Stimulated activated CD4-positive, alpha-beta T cell treated with anti-CD3 and anti-CD28 coated beads, TNF-alpha, amount 100 ng/mL, for 24 hours (primary cell): ENCODE measurements around the gene BRPF3.

Experiments
- DNase-seq, 3 experiments: peaks; one replicate each; pipeline ENCODE4 v3.0.0-alpha.2; 2020; ENCODE audit warnings: low read depth in 3 of 3

The BRPF3 gene

GRCh38 chr6:36229223-36229622 lies 32.7 kb downstream of the BRPF3 start:
- no peak for DNase-seq

- no peak for DNase-seq
Observed at GRCh38 chr6:36230371-36230770, 33.8 kb downstream of the BRPF3 start.

GRCh38 chr6:36232172-36232571 lies 35.6 kb downstream of the BRPF3 start:
- DNase-seq, result no peak

- DNase-seq, result no peak
Observed at GRCh38 chr6:36235309-36235708, 38.8 kb downstream of the BRPF3 start.

GRCh38 chr6:36235862-36236261 lies 39.3 kb downstream of the BRPF3 start:
- DNase-seq, result no peak

- no peak for DNase-seq
Observed at GRCh38 chr6:36239774-36240173, 43.2 kb downstream of the BRPF3 start.

GRCh38 chr6:36241728-36242127 lies 45.2 kb downstream of the BRPF3 start:
- DNase-seq, result peak in 1 of 3 experiments; percentile 4

GRCh38 chr6:36242161-36242560 lies 45.6 kb downstream of the BRPF3 start:
- DNase-seq, result no peak

- DNase-seq, result no peak
Observed at GRCh38 chr6:36242626-36243025, 46.1 kb downstream of the BRPF3 start.

- DNase-seq, result no peak
Observed at GRCh38 chr6:36243562-36244212, 47.1 kb downstream of the BRPF3 start.

GRCh38 chr6:36244641-36245280 lies 48.2 kb downstream of the BRPF3 start:
- no peak for DNase-seq

- no peak for DNase-seq
Observed at GRCh38 chr6:36245572-36246061, 49.1 kb downstream of the BRPF3 start.

GRCh38 chr6:36246506-36247268 lies 50.1 kb downstream of the BRPF3 start:
- no peak for DNase-seq

GRCh38 chr6:36247693-36248092 lies 51.1 kb downstream of the BRPF3 start:
- DNase-seq, result no peak

- DNase-seq, result no peak
Observed at GRCh38 chr6:36248980-36249379, 52.4 kb downstream of the BRPF3 start.

- no peak for DNase-seq
Observed at GRCh38 chr6:36249536-36249935, 53.0 kb downstream of the BRPF3 start.

GRCh38 chr6:36252005-36252404 lies 55.5 kb downstream of the BRPF3 start:
- no peak for DNase-seq

GRCh38 chr6:36263390-36264000 lies 67.0 kb downstream of the BRPF3 start:
- DNase-seq, result no peak

GRCh38 chr6:36265744-36266143 lies 69.2 kb downstream of the BRPF3 start:
- DNase-seq, result no peak

GRCh38 chr6:36266913-36267644 lies 70.5 kb downstream of the BRPF3 start:
- no peak for DNase-seq

GRCh38 chr6:36267731-36268477 lies 71.4 kb downstream of the BRPF3 start:
- no peak for DNase-seq
